Stimulated activated naive CD8-positive, alpha-beta T cell treated with anti-CD3 and anti-CD28 coated beads, Interleukin-15, amount 100 ng/mL, for 72 hours (primary cell): ENCODE results near the gene ARSJ.
"Not testable (repeated sequence)": the region's sequence is repeated elsewhere in the genome, so short reads cannot be mapped to it uniquely, and the experiment has no call there.

Experiments used
- ATAC-seq: fragments of 150-1000 bp; cut with Tn5 transposase; 2 replicates; pipeline ENCODE4 v1.10.0; 2021; ENCODE audit warnings: mild to moderate bottlenecking, moderate library complexity
- DNase-seq, 2 donors: peaks; one replicate each; pipeline ENCODE4 v3.0.0; 2021 to 2022
- H3K27ac Mint-ChIP-seq, 2 donors: one replicate each; pipeline ENCODE4 v1.8.0; 2022; ENCODE audit warnings: mild to moderate bottlenecking in 2 of 2, mixed read lengths in 2 of 2, moderate library complexity in 2 of 2
- H3K27me3 Mint-ChIP-seq: one replicate; pipeline ENCODE4 v1.8.0; 2022; ENCODE audit warnings: mixed read lengths
- H3K4me1 Mint-ChIP-seq: one replicate; pipeline ENCODE4 v1.8.0; 2022; ENCODE audit warnings: mild to moderate bottlenecking, mixed read lengths
- H3K4me3 Mint-ChIP-seq, 2 donors: one replicate each; pipeline ENCODE4 v1.8.0; 2022; ENCODE audit warnings: mild to moderate bottlenecking in 2 of 2, mixed read lengths in 2 of 2, moderate library complexity in 1 of 2
- H3K9me3 Mint-ChIP-seq, 2 donors: one replicate each; pipeline ENCODE4 v1.8.0; 2022; ENCODE audit warnings: mixed read lengths in 2 of 2

ARSJ gene

GRCh38 chr4:113979148-113979904 is at the start of gene ARSJ:
Gene ARSJ, minus strand, starts transcription at chr4:113979647. Its CDS starts 813 bp downstream, at chr4:113978834.
- ATAC-seq (peak; percentile 65), DNase-seq (peak in 1 of 2 donors; percentile 19)
- peak within 1 kb of the TSS; percentile 77 to 80 for H3K4me3 Mint-ChIP-seq
- H3K4me1 Mint-ChIP-seq = peaks cover 20% of the 10 kb centered on the region
- peaks cover under 1 to 6% of the 10 kb centered on the region in 2 donors for H3K9me3 Mint-ChIP-seq
- peaks cover 53% of the 10 kb centered on the region for H3K27me3 Mint-ChIP-seq
- H3K27ac Mint-ChIP-seq = peak within 1 kb of the TSS; percentile 5 to 42

- ATAC-seq = no peak
- H3K27me3 Mint-ChIP-seq = no peaks in the 10 kb centered on the region
- H3K4me1 Mint-ChIP-seq = no peaks in the 10 kb centered on the region
- no peak overlapping the region for H3K4me3 Mint-ChIP-seq
- no peak for DNase-seq
- H3K27ac Mint-ChIP-seq = no peak overlapping the region
- no peaks in the 10 kb centered on the region for H3K9me3 Mint-ChIP-seq
These were observed 48.6 kb upstream of the ARSJ start for GRCh38 chr4:114028071-114028470.

DNA sequence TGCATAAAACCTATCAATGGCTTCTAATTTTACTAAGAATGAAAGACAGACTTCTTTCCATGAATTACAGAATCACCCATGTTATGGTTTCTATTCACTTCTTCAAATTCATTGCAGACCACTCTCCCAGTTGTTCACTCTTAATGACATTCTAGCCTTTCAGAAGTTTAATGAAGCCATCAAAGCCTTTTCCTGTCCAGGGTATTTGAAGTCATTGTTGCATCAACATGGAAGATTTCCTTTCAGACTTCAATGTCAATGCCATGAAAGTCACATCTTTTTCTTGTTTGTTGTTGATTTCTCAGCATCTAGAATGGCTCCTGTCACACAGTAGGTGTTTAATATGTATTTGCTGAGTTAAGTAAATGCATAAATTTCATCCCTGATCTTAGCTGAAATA is 48.1 kb upstream of the ARSJ start:
- H3K27ac Mint-ChIP-seq = no peak overlapping the region
- ATAC-seq = no peak
- no peak for DNase-seq
- H3K9me3 Mint-ChIP-seq = no peaks in the 10 kb centered on the region
- no peaks in the 10 kb centered on the region for H3K4me1 Mint-ChIP-seq
- no peaks in the 10 kb centered on the region for H3K27me3 Mint-ChIP-seq
- no peak overlapping the region for H3K4me3 Mint-ChIP-seq

- H3K27ac Mint-ChIP-seq = no peak overlapping the region
- H3K4me3 Mint-ChIP-seq = no peak overlapping the region
- H3K9me3 Mint-ChIP-seq = no peaks in the 10 kb centered on the region
- H3K27me3 Mint-ChIP-seq = no peaks in the 10 kb centered on the region
- H3K4me1 Mint-ChIP-seq = no peaks in the 10 kb centered on the region
- no peak for DNase-seq
- no peak for ATAC-seq
These were observed 47.0 kb upstream of the ARSJ start for GRCh38 chr4:114026447-114026846.

DNA sequence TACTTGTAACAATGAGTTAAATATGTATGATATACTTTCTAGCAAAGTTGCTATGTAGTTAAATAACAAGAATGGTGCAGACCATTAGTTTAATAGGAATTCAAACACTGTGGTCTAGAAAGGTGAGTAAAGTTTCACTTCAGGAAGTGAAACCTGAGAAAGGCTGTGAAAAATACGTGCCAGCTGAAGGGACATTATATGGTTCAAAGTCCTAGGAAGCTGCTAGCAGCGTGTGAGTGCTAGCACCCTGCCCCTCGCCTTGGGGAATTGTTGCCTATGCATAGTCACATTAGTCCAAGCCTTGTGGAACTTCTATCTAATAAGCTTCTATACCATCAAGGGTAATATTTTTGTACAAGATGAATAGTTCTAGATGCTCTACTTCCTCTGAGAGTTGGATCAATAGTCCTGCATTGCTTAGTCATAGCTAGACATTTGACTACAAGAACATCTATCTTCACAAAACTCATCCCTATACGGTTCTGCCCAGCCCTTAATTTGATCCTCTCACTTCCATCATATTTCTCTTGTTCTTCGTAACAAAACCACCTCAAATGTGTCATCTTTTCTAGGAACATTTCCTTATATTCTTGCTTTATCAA is 45.8 kb upstream of the ARSJ start:
- Mint-ChIP-seq H3K27ac (no peak overlapping the region), H3K4me3 (no peak overlapping the region), H3K4me1 (no peaks in the 10 kb centered on the region), H3K9me3 (no peaks in the 10 kb centered on the region), H3K27me3 (no peaks in the 10 kb centered on the region)
- DNase-seq = no peak
- no peak for ATAC-seq

DNA sequence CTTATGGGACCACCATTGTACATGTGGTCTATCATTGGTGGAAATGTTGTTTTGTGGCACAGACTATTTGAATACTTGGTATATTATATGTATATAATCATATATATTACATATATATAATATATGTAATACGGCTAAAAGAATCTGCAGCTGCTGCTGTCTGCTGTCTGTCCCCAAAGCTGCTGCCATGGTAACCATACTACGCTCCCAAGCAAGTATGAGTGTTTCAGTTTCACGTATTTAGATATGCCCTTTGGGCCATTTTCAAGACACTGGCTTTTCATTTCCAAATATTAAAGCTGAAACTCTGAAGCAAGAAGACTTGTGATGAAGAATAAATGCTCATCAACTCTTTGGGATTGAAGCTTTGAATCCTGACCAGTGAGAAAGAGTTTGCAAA is 42.0 kb upstream of the ARSJ start:
- Mint-ChIP-seq H3K4me3 (no peak overlapping the region), H3K9me3 (peaks cover 0 to 5% of the 10 kb centered on the region in 2 donors), H3K27ac (no peak overlapping the region), H3K4me1 (no peaks in the 10 kb centered on the region), H3K27me3 (no peaks in the 10 kb centered on the region)
- DNase-seq (no peak), ATAC-seq (no peak)

DNA sequence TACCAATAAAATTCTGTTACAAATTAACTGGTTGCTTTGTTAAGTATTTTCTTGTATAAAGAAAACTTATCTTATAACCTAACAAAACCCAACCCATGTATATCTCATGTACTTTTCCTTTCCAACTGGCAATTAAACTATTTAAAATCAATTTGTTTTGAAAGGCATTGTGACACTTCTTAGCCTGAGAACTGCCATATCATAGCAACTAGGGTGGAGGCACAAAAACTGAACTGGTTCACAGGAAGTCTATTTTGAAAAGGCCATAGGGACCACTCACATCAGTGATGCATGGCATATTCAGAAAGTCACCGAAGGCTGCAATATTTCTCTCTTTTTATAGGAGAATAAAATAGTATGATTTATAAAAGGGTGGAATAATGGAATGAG is 40.5 kb upstream of the ARSJ start:
- peaks cover 0 to 5% of the 10 kb centered on the region in 2 donors for H3K9me3 Mint-ChIP-seq
- DNase-seq (no peak), ATAC-seq (no peak)
- H3K27me3 Mint-ChIP-seq = no peaks in the 10 kb centered on the region
- no peak overlapping the region for H3K27ac Mint-ChIP-seq
- no peak overlapping the region for H3K4me3 Mint-ChIP-seq
- no peaks in the 10 kb centered on the region for H3K4me1 Mint-ChIP-seq

- no peak overlapping the region for H3K4me3 Mint-ChIP-seq
- DNase-seq = no peak
- ATAC-seq = no peak
- H3K27ac Mint-ChIP-seq = no peak overlapping the region
- H3K9me3 Mint-ChIP-seq = peaks cover 0 to 5% of the 10 kb centered on the region in 2 donors
- H3K27me3 Mint-ChIP-seq = no peaks in the 10 kb centered on the region
- no peaks in the 10 kb centered on the region for H3K4me1 Mint-ChIP-seq
These were observed 40.0 kb upstream of the ARSJ start for GRCh38 chr4:114019276-114019968.

- no peak for DNase-seq
- H3K4me1 Mint-ChIP-seq = no peaks in the 10 kb centered on the region
- H3K9me3 Mint-ChIP-seq = peaks cover 0 to 5% of the 10 kb centered on the region in 2 donors
- H3K4me3 Mint-ChIP-seq = no peak overlapping the region
- no peaks in the 10 kb centered on the region for H3K27me3 Mint-ChIP-seq
- peak overlapping the region in 1 of 2 donors; percentile 5 for H3K27ac Mint-ChIP-seq
- no peak for ATAC-seq
These were observed 37.9 kb upstream of the ARSJ start for GRCh38 chr4:114017120-114017917.

GRCh38 chr4:114015444-114015899 is 36.0 kb upstream of the ARSJ start:
- ATAC-seq = no peak
- Mint-ChIP-seq H3K27ac (no peak overlapping the region), H3K4me3 (no peak overlapping the region), H3K9me3 (peaks cover 0 to 11% of the 10 kb centered on the region in 2 donors), H3K27me3 (no peaks in the 10 kb centered on the region), H3K4me1 (no peaks in the 10 kb centered on the region)
- no peak for DNase-seq

DNA sequence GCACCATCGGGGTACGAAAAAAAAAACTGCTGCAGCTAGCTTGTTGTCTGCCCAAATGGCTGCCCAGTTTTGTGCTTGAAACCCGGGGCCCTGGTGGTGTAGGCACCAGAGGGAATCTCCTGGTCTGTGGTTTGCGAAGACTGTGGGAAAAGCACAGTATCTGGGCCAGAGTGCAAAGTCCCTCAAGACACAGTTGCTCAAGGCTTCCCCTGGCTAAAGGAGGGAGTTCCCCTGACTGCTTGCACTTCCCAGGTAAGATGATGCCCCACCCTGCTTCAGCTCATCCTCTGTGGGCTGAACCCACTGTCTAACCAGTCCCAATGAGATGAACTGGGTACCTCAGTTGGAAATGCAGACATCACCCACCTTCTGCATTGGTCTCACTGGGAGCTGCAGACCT is 33.8 kb upstream of the ARSJ start:
- not testable (repeated sequence) for DNase-seq, ATAC-seq, H3K27ac Mint-ChIP-seq, H3K27me3 Mint-ChIP-seq, H3K4me1 Mint-ChIP-seq, H3K4me3 Mint-ChIP-seq
- H3K9me3 Mint-ChIP-seq = peaks cover 0 to 21% of the 10 kb centered on the region in 2 donors

DNA sequence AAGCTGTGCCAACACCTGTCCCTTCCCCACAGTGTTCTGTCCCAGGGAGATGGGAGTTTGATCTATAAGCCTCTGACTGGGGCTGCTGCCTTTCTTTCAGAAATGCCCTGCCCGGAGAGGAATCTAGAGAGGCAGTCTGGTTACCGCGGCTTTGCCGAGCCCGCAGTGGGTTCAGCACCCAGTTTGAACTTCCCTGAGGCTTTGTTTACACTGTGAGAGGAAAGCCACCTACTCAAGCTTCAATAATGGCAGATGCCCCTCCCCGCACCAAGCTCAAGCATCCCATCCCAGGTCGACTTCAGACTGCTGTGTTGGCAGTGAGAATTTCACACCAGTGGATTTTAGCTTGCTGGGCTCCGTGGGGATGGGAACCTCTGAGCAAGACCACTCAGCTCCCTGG is 33.3 kb upstream of the ARSJ start:
- Mint-ChIP-seq H3K27ac (no peak overlapping the region), H3K9me3 (peaks cover 0 to 18% of the 10 kb centered on the region in 2 donors), H3K4me1 (no peaks in the 10 kb centered on the region), H3K27me3 (no peaks in the 10 kb centered on the region), H3K4me3 (no peak overlapping the region)
- ATAC-seq (no peak), DNase-seq (no peak)

DNA sequence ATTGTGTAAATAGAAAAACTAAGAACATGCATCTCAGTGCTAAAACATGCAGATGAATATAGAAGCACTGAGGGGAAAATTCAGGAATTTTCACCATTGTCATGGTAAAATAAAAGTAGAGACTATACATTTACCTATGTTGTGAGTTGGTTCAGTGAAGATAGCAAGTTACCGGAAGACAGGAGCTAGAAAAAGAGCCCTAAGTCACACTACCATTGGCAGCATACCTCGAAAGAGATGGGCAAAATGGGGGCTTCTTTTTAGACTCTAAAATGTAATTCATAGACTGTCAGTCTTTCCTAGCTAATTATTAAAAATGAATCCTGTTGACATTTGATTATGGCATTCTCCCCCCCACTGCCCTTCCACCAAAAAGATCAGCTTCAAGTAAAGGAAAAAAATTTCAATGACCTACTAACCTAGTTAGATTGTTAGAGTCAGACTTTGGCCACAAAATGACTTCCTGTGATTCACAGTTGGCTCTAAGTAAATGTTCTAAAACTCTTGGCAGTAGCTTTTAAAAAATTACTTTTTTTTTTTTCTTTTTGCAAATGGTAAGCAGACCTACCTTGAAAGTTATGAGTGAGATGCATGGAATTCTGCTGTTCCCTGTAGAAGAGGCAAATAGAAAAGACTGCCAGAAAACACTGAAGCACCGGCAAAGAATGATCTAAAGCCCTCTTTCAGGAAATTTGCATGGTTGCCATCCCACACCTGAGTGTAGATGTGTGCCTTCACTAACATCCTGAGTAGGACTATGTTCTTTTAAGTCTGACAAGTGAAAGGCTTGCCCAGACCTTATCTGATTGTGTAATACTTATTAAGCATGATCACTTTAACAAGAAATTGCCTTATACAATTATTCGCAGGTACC is 26.4 kb upstream of the ARSJ start:
- no peaks in the 10 kb centered on the region for H3K27me3 Mint-ChIP-seq
- H3K27ac Mint-ChIP-seq = no peak overlapping the region
- peaks cover 0 to 10% of the 10 kb centered on the region in 2 donors for H3K9me3 Mint-ChIP-seq
- ATAC-seq (no peak), DNase-seq (no peak)
- peaks cover 10% of the 10 kb centered on the region for H3K4me1 Mint-ChIP-seq
- H3K4me3 Mint-ChIP-seq = no peak overlapping the region

DNA sequence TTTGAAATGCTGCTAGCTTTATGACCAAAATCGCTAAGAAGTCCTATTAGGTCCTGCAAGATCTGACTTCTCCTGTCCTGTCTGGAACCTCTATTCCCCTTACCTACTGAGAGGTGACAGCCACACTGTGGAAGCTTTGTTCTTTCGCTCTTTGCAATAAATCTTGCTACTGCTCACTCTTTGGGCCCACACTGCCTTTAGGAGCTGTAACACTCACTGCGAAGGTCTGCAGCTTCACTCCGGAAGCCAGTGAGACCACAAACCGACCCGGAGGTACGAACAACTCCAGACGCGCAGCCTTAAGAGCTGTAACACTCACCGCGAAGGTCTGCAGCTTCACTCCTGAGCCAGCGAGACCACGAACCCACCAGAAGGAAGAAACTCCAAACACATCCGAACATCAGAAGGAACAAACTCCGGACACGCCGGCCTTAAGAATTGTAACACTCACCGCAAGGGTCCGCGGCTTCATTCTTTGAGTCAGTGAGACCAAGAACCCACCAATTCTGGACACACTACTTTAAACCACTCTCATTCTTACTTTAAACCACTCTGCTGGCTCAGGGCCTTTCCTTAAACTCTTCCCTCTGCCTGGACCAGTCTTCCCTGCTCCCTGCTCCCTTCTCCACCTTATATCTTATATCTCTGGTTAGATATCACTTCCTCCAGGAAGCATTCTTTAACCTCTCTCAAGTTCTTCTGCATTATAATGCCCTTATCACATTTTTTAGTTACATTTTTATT is 25.2 kb upstream of the ARSJ start:
- not testable (repeated sequence) for H3K27me3 Mint-ChIP-seq, H3K27ac Mint-ChIP-seq, H3K9me3 Mint-ChIP-seq, ATAC-seq
- DNase-seq = peak in 1 of 2 donors; percentile 27
- peak overlapping the region; percentile 35 to 50 for H3K4me3 Mint-ChIP-seq
- peaks cover 10% of the 10 kb centered on the region for H3K4me1 Mint-ChIP-seq
